ENCODE measurements around the gene FOSL1. TPM values are rescaled to one million over a fixed set of nuclear protein-coding genes. Genes with fewer than 3 reads are reported as not detected.

FOSL1 gene
- total and polyA plus RNA-seq, 2 of the 13 experiments (the other 11 are each of a cell fraction or from before 2014, with no cell fraction given) = 4.0 to 4.1 TPM

DNA sequence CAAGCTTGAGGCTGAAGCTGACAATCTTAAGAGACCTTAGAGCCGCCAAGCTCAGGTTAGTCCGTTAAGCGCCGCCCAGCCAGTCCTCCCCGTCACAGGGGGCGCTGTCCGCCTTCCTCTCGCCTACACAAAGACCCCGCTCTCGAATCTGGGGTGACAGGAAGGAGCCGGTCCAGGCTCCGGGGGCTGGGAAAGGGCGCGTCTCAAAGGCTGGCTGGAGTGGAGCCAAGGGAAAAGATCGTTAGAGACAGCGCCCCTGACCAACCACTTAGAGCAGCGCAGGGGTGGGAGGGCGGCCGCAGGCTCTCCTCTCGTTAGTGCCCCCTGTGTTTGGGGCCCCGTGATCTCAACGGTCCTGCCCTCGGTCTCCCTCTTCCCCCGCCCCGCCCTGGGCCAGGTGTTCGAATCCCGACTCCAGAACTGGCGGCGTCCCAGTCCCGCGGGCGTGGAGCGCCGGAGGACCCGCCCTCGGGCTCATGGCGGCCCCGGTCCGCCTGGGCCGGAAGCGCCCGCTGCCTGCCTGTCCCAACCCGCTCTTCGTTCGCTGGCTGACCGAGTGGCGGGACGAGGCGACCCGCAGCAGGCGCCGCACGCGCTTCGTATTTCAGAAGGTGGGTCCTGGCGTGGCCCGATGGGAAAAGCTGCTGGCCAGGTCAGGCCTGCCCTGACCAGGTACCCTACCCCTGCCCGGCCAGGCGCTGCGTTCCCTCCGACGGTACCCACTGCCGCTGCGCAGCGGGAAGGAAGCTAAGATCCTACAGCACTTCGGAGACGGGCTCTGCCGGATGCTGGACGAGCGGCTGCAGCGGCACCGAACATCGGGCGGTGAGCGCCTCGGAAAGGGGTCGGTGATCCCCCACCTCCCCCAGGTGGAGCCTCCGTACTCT is 39.7 kb downstream of the FOSL1 start, which contains the start of gene MUS81 (continued):
- TF ChIP-seq ZFP90 (CRISPR knock-in tag; IDR thresholded peaks at IDR 0.05; ENCODE audit: borderline replicate concordance) (0 out of 2 replicates have a peak, but pooled peaks have one; percentile 48), ZNF253 (CRISPR knock-in tag; IDR thresholded peaks at IDR 0.05; ENCODE audit: borderline replicate concordance) (no peak), ZSCAN31 (CRISPR knock-in tag; IDR thresholded peaks at IDR 0.05; ENCODE audit: low read depth) (peak; percentile 76; the same call in 1 of the 2 replicates), KDM5B (CRISPR knock-in tag; IDR thresholded peaks at IDR 0.05; ENCODE audit: borderline replicate concordance) (peak; percentile 85; the same call in 1 of the 2 replicates), CREM (IDR thresholded peaks at IDR 0.05) (peak; percentile 79), CREM (CRISPR knock-in tag; IDR thresholded peaks at IDR 0.05) (no peak), ZNF101 (CRISPR knock-in tag; IDR thresholded peaks at IDR 0.05; ENCODE audit: borderline replicate concordance, low read depth) (no peak), MEIS1 (CRISPR knock-in tag; IDR thresholded peaks at IDR 0.05; ENCODE audit: borderline replicate concordance) (no peak), NKX3-1 (CRISPR knock-in tag; IDR thresholded peaks at IDR 0.05) (peak; percentile 89), KDM1A (CRISPR knock-in tag; IDR thresholded peaks at IDR 0.05) (no peak), SRSF1 (optimal IDR thresholded peaks at IDR 0.05; ENCODE audit: low read depth, low read length) (no peak), ZNF333 (CRISPR knock-in tag; IDR thresholded peaks at IDR 0.05; ENCODE audit: borderline replicate concordance) (peak; percentile 66; the same call in 1 of the 2 replicates), DNMT1 (CRISPR knock-in tag; IDR thresholded peaks at IDR 0.05) (no peak), TSC22D2 (CRISPR knock-in tag; IDR thresholded peaks at IDR 0.05; ENCODE audit: borderline replicate concordance) (peak; percentile 51; the same call in 1 of the 2 replicates), PRMT3 (CRISPR knock-in tag; IDR thresholded peaks at IDR 0.05; ENCODE audit: borderline replicate concordance, low read depth) (no peak), POGZ (CRISPR knock-in tag; IDR thresholded peaks at IDR 0.05) (peak; percentile 68), ARNT2 (CRISPR knock-in tag; IDR thresholded peaks at IDR 0.05; ENCODE audit: low read depth) (peak; percentile 55; the same call in 1 of the 2 replicates), RBFOX2 (IDR thresholded peaks at IDR 0.05; ENCODE audit: low read depth, low read length) (peak; percentile 86), ZNF776 (CRISPR knock-in tag; IDR thresholded peaks at IDR 0.05) (peak; percentile 87; the same call in 1 of the 2 replicates)
- TF ChIP-seq, protein P1, sequence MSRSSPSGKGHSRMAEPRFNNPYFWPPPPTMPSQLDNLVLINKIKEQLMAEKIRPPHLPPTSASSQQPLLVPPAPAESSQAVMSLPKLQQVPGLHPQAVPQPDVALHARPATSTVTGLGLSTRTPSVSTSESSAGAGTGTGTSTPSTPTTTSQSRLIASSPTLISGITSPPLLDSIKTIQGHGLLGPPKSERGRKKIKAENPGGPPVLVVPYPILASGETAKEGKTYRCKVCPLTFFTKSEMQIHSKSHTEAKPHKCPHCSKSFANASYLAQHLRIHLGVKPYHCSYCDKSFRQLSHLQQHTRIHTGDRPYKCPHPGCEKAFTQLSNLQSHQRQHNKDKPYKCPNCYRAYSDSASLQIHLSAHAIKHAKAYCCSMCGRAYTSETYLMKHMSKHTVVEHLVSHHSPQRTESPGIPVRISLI (CRISPR knock-in tag; IDR thresholded peaks at IDR 0.05; ENCODE audit: borderline replicate concordance) = no peak
- TF ChIP-seq, protein P2, sequence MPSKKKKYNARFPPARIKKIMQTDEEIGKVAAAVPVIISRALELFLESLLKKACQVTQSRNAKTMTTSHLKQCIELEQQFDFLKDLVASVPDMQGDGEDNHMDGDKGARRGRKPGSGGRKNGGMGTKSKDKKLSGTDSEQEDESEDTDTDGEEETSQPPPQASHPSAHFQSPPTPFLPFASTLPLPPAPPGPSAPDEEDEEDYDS (CRISPR knock-in tag; IDR thresholded peaks at IDR 0.05) = peak; percentile 78; the same call in 1 of the 2 replicates
- TF ChIP-seq, protein P3, sequence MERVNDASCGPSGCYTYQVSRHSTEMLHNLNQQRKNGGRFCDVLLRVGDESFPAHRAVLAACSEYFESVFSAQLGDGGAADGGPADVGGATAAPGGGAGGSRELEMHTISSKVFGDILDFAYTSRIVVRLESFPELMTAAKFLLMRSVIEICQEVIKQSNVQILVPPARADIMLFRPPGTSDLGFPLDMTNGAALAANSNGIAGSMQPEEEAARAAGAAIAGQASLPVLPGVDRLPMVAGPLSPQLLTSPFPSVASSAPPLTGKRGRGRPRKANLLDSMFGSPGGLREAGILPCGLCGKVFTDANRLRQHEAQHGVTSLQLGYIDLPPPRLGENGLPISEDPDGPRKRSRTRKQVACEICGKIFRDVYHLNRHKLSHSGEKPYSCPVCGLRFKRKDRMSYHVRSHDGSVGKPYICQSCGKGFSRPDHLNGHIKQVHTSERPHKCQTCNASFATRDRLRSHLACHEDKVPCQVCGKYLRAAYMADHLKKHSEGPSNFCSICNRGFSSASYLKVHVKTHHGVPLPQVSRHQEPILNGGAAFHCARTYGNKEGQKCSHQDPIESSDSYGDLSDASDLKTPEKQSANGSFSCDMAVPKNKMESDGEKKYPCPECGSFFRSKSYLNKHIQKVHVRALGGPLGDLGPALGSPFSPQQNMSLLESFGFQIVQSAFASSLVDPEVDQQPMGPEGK (CRISPR knock-in tag; IDR thresholded peaks at IDR 0.05) = peak; percentile 89
